HG02973 (cell line): ENCODE measurements around the gene PARVG.

Experiments
- ATAC-seq: cut with Tn5 transposase; IDR thresholded peaks from one replicate; pipeline ENCODE4 v1.9.1; 2021; ENCODE audit warnings: moderate library complexity; ENCODE audit not compliant: unreplicated experiment

PARVG gene

GRCh38 chr22:44179196-44179988, 1.3 kb upstream of the PARVG start:
- ATAC-seq: no peak

DNA sequence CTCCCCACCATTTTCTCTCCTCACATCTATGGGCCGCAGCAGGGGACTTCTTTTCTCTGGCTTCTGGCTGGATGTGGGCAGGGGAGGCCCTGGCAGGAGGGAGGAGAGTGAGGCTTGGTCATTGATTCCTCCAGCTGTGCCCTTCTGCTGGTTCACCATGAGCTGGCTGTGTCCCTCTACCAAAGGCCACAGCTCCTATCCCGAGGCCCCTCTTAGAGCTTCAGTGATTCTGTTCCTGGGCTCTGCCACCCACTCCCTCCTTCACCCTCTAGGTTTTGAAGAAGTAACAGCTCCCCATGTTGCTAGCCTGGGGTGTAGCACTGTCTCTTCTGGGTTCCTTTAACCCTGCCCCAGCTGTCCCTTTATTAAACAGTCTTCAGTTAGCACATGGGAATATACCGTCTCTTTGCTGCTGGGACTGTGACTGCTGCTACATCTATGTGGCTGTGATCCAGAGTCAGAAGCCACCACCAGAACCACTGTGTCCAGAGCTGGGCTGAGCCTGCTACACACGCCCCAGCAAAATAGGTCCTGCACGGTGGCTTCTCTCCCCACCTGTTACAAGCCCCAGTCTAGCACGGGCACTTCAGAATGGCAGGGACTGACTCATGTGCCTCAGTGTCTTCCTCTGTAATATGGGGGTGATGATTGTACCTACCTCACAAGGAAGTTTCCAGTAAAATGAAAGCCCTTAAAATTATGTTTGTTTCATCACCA, 578 bp upstream of the PARVG start:
- no peak for ATAC-seq

DNA sequence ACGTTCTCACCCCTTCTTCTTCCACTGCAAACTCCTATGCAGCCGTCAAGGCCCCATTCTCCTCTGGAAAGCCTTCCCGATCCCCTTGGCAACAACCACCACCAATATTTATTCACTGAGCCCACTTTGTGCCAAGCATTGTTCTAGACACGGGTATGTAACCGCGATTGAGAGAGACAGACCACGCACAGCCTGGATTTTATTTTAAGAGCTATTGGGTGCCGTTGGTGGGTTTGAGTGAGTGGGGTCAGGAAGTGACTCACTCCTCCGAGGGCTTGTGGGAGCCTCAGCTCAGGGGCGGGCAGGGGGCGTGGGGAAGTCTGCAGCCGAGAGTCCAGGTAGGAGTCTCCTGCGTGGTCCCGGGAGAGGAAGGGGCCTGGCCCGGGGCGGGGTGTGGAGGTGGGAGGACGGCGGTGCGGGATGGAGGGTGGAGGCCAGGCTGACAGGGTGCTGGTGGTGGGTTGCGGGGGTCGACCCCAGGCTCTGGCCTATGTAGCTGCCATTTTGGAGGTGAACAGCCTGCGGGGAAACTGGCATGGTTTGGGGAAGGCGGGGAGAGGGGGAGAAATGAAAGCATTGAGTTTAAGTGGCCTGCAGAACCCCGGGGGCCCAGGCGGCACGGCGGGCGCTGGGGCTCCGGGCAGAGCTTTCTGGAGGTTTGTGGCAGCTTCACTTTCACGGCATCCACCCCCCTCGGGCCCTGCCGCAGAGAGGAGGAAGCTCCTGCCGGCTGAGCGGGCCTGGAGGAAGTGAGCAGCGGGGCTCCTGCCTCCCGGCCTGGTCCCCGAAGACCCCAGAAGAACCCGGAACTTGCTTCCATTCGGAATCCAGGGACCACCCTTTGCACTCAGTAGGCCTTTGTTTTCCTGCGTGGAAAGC, 547 bp downstream of the PARVG start:
- no peak for ATAC-seq

DNA sequence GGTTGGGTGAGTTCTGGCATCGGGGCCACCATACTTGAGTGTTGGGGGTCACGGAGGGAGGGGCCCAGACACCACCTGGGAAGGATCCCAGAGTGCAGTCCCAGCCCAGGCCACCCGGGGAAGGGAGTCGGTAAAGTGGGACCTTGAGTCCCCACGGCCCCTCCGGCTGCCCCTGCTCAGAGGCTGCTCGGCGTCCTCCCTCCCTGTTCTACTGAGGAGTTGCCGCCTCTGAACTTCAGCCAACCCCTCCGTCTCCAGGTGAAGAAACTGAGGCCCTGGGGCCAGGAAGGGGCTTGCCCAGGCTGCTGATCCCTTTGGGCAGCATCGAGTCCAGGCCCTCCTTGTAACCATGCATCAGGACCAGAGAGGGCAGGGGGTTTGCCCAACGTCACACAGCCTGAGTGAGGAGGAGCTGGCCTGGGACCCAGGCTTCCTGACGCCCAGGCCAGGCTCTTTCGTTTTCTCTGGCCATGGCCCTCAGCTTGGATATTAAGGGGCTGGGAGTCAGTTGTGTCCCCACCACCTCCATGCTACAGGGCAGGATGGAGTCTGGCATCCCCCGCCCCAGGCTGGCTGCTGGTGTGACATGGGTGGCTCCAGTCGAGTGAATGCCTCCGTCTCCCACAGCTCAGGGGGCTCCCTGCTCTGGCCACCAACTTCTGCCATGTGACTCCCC, 1.3 kb downstream of the PARVG start:
- no peak for ATAC-seq

- ATAC-seq: no peak
These were observed 2.0 kb downstream of the PARVG start for GRCh38 chr22:44182588-44183286.

DNA sequence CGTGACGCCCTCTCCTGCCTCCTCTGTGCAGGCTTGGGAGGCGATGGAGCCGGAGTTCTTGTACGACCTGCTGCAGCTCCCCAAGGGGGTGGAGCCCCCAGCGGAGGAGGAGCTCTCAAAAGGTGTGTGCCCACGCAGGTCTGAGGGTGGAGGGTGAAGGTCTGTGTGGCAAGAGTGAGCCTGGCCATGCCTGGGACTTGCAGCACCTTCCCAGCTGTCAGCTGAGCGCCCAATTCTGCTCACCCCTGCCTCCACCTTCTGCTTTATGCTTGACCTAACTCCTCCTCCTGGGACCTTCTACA, 2.5 kb downstream of the PARVG start:
- no peak for ATAC-seq

DNA sequence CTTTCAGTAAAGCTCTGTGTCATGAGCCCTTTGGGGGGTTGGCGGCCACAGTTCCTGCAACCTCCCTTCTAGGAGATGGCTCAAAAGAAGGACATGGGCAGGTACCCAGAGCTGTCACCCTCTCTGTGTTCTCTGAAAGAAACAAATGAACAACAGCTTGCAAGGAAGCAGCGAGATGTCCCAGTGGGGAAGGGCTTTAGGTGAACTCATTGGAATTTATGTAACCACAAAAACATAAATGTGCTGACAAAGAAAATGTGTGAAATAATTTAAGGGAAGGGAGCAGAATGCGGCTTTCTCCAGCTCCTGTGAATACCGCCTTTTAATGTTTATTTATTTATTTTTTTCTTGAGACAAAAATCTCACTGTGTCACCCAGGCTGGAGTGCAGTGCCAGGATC, 3.3 kb downstream of the PARVG start:
- ATAC-seq: no peak

DNA sequence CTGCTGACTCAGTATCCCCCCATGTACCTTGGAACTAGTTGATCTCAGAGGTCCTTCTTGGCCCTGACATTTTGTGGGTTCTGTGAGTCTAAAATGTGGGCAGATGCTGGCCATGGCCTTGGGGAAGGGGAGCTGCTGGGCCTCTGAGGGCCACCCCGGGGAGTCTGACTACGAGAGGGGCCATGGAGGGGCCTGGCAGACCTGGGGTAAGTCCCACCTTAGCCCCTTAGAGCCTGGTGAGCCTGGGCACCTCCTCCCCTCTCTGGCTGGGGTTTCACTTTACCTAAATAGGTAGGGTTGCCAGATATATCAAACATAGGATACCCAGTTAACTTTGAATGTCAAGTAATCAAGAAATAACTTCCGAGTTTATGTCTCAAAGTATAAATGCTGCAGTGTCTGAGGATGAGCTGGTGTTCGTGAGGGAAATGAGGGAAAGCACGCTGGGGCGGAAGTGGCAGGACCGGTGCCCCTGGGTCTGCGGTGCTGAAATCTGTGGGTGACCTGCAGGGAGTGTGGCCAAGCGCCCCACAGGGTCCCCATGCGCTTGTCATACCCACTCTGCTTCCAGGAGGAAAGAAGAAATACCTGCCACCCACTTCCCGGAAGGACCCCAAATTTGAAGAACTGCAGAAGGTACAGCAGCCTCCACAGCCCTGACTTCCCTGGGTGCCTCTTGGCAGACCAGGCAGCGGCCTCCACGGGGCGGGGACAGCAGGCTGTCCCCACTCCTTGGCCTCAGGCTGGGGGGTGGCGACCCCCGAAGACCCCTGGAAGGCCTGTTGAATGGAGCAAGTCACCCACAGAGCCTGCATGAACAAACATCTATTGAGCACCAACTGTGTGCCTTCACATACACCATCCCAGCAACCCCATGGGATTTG, 4.8 kb downstream of the PARVG start:
- no peak for ATAC-seq

DNA sequence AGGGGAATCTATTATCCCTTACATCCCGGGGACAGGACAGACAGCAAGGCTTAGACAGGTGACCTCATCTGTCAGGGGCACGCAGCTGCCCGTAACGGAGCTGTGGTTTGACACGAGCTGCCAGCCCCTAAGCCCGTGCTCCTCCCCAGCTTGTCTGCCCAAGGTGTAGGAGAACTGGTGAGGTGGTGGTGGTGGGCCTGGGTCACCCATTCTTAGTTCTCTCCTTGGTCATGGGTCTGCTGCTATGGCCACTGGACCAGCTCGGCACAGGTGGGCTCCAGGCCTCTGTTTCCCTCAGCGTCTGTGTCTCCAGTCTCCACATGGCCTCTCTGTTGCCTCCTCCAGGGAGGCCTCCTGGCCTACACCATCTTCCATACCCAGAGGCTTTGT, 5.4 kb downstream of the PARVG start:
- no peak for ATAC-seq

DNA sequence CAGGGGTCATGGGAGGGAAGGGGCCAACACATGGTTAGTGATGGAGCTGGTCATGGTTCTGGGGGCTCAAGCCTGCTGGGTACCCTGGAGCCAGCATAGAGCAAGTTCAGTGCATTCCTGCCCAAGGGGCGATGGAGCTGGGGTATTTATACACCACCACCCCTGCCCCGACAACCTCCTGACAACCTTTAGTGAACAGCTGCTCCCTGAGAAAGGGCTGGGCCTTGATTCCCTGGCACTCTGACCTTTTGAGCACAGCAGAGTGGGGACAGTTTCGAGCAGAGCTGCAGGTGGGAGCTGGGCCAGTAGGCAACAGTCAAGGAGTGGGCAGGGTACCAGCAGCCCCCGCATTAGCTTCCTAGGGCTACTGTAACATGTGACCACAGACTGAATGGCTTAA, 6.0 kb downstream of the PARVG start:
- ATAC-seq: no peak

GRCh38 chr22:44187652-44188230, 7.0 kb downstream of the PARVG start:
- ATAC-seq: no peak

- ATAC-seq: no peak
These were observed 7.6 kb downstream of the PARVG start for GRCh38 chr22:44188316-44188715.

- ATAC-seq: no peak
These were observed 8.4 kb downstream of the PARVG start for GRCh38 chr22:44188986-44189630.

DNA sequence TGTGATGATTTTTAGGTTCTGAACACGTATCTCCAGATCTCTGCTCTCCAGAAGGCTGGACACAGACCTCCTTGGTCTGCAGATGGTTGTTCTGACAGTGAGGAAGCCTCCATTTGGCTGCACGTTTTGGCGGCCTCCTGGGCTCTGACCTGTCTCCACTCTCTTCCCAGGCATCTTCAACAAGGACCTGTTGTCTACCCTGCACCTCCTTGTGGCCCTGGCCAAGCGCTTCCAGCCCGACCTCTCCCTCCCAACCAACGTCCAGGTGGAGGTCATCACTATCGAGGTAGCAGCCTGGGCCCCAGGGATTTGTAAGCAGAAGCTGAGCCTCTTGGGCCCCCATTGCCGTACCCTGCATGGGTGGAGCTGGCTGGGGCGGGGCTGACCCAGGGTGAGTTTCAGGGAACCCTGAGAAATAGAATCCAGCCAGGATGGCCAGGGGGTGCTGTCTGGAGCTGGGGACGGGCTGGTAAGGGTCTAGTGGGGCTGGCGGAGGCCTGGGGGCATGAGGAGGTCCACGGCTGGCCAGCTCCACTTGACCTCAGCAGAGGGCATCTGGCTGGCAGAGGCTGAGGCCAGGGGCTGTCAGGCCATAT, 9.8 kb downstream of the PARVG start:
- ATAC-seq: no peak

GRCh38 chr22:44191036-44191454, 10.3 kb downstream of the PARVG start:
- ATAC-seq: no peak

- no peak for ATAC-seq
These were observed 11.5 kb downstream of the PARVG start for GRCh38 chr22:44192098-44192815.

- ATAC-seq: no peak
These were observed 12.2 kb downstream of the PARVG start for GRCh38 chr22:44192816-44193534.
